NCI-H526 (cell line): ENCODE measurements around the gene ARID2.

Experiments used
- DNase-seq, 2 experiments: peaks; one replicate each; lab custom pipeline; 2025; lab: John Stamatoyannopoulos, UW

The ARID2 gene, protein sequence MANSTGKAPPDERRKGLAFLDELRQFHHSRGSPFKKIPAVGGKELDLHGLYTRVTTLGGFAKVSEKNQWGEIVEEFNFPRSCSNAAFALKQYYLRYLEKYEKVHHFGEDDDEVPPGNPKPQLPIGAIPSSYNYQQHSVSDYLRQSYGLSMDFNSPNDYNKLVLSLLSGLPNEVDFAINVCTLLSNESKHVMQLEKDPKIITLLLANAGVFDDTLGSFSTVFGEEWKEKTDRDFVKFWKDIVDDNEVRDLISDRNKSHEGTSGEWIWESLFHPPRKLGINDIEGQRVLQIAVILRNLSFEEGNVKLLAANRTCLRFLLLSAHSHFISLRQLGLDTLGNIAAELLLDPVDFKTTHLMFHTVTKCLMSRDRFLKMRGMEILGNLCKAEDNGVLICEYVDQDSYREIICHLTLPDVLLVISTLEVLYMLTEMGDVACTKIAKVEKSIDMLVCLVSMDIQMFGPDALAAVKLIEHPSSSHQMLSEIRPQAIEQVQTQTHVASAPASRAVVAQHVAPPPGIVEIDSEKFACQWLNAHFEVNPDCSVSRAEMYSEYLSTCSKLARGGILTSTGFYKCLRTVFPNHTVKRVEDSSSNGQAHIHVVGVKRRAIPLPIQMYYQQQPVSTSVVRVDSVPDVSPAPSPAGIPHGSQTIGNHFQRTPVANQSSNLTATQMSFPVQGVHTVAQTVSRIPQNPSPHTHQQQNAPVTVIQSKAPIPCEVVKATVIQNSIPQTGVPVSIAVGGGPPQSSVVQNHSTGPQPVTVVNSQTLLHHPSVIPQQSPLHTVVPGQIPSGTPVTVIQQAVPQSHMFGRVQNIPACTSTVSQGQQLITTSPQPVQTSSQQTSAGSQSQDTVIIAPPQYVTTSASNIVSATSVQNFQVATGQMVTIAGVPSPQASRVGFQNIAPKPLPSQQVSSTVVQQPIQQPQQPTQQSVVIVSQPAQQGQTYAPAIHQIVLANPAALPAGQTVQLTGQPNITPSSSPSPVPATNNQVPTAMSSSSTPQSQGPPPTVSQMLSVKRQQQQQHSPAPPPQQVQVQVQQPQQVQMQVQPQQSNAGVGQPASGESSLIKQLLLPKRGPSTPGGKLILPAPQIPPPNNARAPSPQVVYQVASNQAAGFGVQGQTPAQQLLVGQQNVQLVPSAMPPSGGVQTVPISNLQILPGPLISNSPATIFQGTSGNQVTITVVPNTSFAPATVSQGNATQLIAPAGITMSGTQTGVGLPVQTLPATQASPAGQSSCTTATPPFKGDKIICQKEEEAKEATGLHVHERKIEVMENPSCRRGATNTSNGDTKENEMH (N-terminal part only)

DNA sequence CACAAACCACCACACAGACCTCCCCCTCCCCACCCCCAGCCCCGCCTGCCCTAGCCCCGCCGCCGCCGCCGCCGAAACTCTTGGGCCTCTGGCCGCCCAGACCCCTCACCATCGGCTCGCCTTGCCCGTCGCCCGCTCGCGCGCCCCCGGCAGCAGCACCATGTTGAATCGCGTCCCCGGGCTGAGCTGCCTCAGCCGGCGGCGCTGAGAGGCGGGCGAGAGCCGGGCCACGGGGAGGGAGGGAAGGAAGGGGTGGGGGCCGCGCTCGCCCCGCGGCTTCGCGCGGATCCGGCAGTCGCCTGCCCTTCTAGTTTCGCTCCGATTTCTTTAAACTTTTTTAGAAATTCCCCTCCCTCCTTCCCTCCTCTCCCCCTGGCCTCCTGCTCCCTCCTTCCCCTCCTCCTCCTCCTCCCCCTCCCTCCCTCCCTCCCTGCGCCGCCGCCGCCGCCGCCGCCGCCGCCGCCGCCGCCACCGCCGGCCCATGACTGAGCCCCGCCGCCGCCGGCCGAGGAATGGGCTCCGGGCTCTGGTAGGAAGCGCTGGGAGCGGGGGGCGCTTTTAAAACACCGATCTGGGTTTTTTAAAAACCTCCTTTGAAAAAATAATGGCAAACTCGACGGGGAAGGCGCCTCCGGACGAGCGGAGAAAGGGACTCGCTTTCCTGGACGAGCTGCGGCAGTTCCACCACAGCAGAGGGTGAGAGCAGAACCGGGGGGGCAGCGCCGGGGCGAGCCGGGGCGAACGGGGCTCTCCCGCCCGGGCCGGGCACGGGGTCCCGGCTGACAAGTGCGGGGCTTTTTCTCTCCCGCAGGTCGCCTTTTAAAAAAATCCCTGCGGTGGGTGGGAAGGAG lies at the start of gene ARID2:
ARID2 (plus strand) TSS at position 474 of the 851 bp plus-strand sequence; CDS start at position 605, 131 bp downstream.
- DNase-seq: peak; percentile 43 to 82

DNA sequence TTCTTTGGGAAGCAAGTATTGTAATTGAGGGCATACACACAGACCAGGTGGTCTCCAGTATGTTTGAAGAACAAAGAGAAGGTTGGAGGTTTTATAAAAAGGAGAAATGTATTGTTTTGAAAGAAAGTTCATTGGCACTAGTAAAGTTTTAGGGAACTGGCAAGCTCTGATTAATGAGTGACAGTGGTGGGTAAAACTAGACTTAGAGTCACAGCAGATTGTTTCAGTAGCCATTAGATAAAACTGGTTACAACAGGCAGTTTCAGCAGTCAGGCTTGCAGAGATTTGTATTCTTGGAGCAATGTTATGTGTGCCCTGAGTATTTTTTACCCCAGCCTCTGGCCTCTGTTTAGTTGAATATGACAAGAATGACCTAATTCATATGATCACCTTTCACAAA lies 49.1 kb upstream of the ARID2 start:
- no peak for DNase-seq

DNA sequence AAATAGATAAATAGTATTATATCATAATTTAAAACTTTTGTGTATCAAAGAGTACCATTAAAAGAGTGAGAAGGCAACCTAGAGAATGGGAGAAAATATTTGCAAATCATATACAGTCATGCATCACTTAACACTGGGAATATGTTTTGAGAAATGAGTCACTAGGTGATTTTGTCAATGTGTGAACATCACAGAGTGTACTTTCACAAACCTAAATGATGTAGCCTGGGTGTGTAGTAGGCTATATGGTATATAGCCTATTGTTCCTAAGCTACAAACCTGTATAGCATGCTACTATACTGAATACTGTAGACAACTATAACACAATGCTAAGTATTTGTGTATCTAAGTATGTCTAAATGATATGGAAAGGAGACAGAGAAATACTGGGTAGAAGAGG lies 48.0 kb upstream of the ARID2 start:
- DNase-seq: peak in 1 of 2 experiments; percentile 2

DNA sequence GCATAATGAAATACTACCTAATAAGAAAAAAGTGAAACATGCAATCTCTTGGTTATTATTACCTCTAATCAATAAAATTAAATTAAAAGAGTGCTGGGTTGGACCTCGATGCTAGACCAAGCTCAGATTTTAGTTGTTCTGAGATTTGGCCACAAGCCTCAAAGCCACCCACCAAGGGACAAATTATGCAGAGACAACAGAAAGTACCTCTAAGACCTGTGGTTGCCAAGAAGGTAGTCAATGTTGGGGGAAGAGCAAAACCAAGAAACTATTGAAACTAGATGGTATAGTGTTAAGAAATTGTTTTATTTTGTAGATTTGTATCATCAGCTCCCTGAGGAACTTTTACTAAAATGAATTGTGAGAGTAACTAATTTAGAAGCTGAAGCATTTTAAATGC lies 43.8 kb upstream of the ARID2 start:
- no peak for DNase-seq

DNA sequence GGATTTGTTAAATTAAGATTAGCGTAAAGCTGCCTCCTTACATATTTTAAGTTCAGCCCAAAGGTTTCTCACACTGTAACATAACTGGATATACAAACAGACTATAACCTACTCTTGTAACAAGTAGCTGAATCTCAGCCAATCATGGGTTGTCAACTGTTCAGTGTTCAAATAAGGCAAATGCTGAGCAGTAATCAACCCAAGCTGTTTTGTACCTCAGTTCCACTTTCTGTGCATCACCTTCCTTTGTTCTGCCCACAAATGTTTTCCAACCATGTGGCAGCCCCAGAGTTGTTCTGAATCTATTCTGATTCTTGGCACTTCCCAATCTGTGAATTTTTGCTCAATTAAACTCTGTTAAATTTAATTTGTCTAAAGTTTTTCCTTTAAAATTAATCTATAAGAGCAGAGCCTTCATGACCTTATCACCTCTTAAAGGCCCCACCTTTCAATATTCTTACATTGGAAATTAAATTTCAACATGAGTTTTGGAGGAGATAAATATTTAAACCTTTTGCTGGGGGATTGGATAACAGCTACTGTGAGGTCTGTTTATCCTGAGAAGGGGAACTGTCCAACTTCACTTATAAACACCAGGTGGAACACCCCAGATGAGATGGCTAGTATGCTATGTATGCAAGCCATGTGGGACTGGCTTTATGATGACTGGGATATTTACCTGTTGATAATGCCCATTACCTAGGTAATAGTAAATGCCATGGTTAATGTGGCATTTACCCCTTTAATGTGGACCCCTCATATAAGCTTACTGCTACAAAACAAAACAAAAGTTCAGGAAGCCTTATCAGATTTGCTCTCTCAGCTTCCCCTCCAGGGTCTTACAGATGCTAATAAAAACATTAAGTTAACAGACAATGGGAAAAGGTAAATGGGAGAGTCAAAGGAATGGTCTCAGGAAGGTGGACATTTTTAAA lies 42.2 kb upstream of the ARID2 start:
- DNase-seq: no peak

DNA sequence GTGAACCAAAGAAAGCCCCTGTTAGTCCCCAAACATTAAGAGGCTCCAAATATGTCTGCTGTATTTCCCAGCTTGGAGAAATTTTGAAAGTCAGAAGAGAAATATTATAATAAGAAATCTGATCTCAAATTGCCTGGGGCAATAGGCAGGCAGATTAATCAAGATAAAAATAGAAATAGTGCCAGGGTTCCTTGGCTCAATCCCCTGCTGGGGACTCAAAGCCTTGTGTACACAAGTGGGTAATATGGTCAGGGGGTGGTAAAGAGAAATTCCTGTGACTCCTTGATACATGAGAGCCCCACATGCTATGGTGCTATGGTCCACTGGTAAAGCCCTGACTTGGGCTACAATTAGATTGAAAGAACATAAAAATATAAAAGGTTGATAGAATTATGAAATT lies 41.3 kb upstream of the ARID2 start:
- DNase-seq: peak; percentile 51 to 53

DNA sequence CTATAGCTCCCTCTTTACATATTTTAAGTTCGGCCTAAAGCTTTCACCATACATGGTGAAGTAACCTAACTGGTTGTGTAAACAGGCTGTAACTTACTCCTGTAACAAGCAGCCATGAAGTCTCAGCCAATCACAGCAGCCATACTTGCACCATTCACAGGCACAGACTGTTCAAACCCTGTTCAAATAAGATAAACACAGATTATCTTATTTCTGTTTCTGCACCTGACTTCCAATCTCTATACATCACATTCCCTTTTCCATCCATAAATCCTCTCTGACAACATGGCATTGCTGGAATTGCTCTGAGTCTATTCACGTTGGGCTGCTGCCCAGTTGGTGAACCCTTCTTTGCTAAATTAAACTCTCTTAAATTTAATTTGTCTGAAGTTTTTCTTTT lies 34.5 kb upstream of the ARID2 start:
- no peak for DNase-seq

DNA sequence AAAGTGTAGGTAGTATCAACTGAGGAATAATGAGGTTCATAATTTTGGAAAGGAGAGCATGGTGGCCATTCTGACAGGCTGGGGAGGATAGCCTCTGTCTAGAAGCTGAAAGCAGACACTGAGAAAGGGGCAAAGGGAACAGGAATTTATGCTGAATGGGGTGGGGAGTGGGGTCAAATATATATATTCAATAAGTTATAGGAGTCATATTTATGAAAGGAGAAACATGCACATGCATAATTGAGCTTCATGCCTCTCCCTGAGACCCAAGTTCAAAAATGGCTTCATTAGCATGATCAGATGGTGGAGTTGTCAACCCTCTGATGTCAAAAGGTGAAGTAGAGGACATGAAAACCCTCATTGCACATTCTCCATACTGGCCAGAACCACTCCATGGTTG lies 33.9 kb upstream of the ARID2 start:
- DNase-seq: no peak

DNA sequence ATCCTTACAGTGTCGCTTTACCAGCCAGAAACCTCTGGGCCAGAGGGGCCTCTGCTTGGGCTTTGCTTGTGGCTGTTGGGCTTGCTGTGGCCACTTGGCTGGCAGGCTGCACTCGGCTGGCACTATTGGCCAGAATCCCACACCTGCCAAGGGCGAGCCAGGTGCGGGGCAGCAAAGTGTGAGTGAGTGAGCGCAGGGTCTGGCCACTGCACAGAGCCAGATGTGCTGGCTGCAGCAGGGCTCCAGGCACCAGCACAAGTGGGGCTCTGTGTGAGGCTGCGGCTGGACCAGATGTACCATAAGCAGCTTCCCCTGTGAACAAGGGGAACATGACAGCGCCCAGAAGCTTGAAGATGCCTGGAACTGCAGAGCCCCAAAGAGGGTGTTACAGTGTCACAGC lies 33.5 kb upstream of the ARID2 start:
- no peak for DNase-seq

DNA sequence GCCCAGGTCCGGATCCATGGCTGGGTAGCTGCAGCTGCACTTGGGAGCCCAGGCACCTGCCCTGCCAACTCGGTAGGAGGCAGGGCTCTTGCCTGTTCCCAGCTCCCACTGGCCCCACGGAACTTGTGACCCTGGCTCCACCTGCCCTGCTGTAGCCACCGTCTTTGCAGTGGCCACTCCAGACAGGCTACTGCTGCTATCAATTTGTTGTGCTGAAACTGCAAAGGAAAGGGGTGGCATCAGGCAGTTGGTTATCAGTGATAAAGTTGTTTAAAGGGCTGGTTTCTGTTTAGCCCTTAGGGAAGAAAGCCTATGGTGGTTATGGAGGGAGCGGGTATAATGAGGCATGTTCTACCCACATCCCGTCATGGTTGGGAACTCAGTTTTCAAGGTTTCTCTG lies 32.1 kb upstream of the ARID2 start:
- no peak for DNase-seq

DNA sequence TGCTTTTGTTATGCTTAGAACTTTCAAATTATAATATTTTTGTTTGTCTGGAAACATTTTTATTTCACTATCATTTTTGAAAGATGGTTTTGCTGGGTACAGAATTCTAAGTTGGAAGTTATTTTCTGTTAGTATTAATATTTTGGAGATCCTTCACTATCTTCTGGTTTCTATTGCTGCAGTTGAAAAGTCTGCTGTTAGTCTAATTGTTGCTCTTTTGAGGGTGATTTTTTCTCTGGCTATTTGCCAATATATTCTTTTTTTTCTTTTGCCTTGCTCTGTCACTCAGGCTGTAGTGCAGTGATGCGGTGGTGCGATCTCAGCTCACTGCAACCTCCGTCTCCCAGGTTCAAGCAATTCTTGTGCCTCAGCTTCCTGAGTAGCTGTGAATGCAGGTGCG lies 28.2 kb upstream of the ARID2 start:
- no peak for DNase-seq

DNA sequence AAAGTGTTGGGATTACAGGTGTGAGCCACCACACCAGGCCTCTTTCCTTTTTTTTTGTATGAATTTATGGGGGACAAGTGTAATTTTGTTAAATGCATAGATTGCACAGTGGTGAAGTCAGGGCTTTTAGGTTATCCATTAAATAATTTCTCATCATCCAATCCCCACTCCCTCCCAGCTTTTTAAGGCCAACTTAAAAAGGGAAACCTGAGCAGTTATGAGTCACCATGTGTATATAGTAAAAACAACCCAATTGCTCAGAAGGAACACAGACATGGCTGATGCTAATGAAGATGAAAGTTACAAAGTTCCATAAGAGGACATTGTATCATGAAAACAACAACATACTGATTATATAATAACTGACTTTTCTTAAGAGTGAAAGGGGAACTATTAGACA lies 25.6 kb upstream of the ARID2 start:
- DNase-seq: no peak

DNA sequence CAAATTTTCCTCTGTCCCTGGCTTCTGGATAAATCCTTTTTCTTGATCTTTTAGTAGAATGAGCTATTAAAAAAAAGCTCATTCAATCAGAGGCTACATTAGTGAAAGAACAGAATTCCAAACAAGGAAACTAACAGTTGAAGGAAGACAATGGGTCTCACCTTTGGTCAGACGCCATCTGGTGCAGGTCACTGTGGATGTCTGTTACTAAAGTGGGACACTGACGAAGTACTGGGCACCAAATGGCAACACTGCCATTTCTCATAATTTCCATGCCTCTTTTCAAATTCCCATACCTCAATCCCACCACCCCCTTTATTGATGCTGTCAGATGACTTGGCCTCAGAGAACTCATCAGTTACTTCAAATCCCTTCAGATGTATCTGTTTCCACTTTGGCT lies 24.5 kb upstream of the ARID2 start:
- no peak for DNase-seq

DNA sequence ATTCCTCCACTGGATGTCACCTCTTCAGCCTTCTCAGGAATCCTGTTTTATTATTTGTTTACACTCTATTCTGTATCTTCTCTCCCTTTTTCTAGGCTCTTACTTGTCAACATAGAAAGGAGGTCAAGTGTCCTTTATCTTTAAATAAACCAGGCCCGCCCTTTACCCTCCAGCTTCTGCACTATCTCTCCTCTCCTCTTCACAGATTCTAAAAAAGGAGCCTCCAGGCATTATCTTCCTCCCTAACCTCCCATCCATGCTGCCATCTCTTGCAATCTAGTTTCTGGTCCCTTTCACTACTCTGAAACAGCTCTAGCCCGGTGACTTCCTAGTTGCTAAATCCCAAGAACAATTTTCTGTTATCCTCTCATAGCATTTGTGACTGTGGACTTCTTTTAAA lies 24.1 kb upstream of the ARID2 start:
- no peak for DNase-seq

DNA sequence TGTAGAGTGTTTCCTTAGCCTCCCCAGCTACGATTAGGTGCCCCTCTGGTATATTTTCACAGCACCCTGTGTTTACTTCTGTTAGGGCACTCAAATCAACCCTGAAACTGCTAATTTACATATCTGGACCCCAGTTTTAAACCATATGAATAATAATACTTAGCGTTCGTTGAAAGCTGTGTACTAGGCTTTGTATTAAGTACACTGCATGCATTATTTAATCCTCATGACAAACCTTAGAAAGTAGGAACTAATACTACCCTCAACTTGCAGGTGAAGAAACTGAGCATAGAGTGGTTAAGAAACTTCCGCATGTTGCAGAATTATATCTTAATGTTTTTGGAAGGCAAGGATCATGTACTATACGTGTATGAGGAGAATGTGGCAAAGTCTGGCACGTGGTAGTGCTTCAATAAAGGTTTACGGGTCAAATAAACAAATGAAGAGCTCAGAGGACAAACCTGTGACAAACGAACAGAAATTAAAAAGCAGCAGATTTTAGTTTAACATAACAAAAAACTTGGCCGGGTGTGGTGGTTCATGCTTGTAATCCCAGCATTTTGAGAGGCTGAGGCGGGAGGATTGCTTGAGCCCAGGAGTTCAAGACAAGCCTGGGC lies 22.2 kb upstream of the ARID2 start:
- DNase-seq: no peak

DNA sequence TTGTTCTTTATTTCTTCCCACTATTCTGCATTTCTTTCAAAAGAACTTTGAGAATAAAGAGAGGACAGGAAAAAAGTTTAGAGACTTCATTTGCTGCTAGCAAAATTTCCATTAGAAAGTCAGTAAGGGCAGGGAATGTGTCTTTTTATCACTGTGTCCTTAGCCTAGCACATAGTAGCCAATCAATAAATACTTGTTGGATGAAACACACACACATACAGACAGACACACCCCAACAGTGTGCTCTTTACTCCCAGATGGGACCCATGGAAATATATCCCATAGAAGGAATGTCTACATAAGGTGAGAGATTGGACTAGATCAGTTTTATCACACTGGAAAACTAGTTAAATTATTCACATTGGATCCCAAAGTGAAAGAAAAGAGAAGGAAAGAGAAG lies 21.1 kb upstream of the ARID2 start:
- DNase-seq: no peak

DNA sequence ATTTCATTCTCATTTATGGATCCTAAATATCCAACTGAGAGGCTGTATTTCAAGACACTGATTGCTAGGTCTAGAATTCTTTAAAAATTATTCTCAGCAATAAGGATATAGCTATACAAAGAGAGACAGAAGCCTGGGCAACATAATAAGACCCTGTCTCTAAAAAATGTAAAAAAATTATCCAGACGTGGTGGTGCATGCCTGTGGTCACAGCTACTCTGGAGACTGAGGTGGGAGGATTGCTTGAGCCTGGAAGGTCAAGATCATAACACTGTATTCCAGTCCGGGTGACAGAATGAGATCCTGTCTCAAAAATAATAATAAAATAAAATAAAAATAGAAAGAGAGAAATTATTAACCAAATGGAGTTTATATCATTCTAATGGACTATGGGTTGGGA lies 20.6 kb upstream of the ARID2 start:
- DNase-seq: no peak

DNA sequence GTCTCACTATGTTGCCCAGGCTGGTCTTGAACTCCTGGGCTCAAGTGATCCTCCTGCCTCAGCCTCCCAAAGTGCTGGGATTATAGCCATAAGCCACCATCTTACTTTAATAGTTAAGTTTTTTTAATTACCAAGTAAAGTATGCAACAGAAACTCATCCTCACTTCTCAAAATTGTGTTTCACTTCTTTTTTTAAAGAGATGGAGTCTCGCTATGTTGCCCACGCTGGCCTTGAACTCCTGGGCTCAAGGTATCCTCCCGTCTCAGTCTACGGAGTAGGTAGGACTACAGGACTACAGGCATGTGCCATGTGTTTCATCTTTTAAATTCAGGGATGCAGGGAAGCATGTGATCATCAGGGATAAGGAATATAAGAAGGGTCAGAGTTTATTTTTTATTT lies 17.2 kb upstream of the ARID2 start:
- no peak for DNase-seq

DNA sequence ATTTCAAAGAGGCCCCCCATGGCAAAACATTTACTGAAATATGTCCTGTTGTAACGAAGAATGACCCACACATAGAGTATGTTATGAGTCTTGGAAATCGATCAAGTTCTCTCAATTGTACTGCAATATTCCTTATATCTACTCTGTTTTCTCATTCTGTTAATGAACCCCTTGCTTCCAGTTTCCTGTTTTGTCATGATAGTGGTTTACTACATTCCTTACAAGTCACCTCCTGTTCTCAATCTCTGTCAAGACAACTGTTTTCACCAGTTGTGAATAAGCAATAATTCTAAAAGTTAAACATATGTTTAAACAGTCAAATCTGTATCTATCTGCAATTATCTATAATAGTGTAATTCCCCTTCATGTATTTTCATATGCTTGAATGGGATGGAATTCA lies 16.4 kb upstream of the ARID2 start:
- no peak for DNase-seq

DNA sequence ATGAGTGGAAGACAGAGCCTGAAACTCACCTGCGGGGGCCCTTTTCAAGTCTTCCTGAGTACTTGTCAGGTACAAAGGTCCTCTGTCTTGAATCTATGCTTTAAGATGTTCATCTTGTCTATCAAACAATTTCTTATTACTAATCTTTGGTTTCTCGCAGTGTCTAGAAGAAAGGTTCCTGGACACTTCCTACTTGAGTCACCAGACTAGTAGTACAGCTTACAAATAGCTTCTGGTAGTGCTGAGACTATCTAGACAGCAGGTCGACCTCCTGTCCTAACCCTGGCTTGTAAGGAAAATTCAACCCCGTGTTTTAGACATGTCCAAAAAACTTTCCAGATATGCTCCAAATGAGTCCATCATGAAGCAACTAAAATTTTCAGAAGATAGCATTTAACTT lies 11.2 kb upstream of the ARID2 start:
- no peak for DNase-seq
